ENCODE results near the gene CYP2W1. TPM values are rescaled to one million over a fixed set of nuclear protein-coding genes. Genes with fewer than 3 reads are reported as not detected.
"Not testable (repeated sequence)": the region's sequence is repeated elsewhere in the genome, so short reads cannot be mapped to it uniquely, and the experiment has no call there.

The CYP2W1 gene
- total RNA-seq, 2 donors from 2014 or later = 3.1 to 4.0 TPM

DNA sequence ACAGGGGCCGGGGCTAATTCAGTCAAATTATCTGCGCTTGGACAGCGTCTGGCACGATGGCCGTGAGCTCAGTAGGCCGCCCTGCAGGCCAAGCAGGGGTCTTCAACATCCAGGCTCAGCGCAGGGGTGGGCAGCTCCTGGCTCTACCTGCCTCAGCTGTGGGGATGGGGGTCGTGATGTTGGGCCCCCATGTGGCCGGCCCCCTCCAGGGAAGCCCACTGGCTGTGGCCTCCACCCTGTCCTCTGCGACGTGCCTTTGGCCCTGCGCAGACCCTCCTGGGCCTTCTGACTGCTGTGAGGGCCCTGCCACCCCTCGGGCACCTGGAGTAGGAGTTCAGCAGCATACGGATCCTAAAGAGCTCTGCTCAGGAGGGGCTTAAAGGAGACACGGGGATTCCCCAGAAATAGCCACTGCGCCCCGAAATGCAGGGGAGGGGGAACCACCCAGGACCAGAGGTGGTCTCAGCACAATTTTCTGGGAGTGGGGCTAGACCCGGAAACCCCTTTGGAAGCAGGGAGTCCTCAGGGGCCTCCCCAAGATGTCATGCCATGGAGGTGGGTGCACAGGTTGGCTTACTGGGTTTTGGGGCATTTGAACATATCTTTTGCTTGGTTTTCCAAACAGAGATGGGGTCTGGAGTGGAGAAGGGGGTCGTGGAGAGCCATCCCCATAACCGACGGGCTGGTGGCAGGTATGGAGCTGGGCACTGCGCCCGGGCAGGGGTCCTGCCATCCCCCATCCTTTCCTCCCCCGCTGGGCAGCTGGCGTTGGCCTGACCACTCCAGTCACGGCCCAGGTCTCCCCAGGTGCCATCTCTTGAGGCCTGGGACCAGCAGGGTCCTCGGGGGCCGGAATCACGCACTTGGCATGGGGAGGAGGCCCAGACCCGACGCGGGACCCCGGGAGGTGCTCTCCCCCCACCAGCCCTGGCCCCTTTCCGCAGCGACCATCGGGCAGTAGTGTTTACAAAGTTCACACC is 24.5 kb upstream of the CYP2W1 start:
- 69% methylated on average over 36 of the region's 36 CpGs for whole genome bisulfite sequencing
- H3K27ac ChIP-seq = no peak overlapping the region
- no peaks in the 10 kb centered on the region for H3K9me3 ChIP-seq
- TF ChIP-seq CTCF (IDR thresholded peaks at IDR 0.05) = no peak
- no peak for TF ChIP-seq POLR2A (IDR thresholded peaks at IDR 0.05)
- no peak for TF ChIP-seq POLR2AphosphoS5 (IDR thresholded peaks at IDR 0.05)
- peaks cover 3% of the 10 kb centered on the region for H3K4me1 ChIP-seq (replicated peaks)
- H3K4me3 ChIP-seq = no peak overlapping the region
- DNase-seq (ENCODE audit: low spot score) = no peak
- intact Hi-C loops (cut with DNase I) = no loop called here
- no peaks in the 10 kb centered on the region for H3K27me3 ChIP-seq (replicated peaks; ENCODE audit: insufficient read depth)
- H3K36me3 ChIP-seq = no peaks in the 10 kb centered on the region

DNA sequence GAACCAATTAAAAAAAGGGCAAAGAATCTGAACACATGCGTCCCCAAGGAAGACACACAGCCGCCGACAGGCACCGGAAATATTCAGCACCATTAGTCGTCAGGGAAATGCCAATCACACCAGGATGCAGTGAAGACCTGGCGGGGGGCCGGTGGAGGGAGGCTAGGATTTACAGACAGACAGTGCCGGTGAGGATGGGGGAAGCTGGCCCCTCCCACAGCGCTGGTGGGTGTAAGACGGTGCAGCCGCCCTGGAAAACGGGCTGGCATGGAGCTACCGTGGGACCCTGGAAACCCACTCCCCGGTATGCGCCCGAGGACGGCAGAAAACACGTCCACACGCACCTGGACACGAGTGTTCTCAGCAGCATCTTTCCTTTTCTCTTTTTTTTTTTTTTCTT is 23.7 kb upstream of the CYP2W1 start:
- Histone ChIP-seq H3K9me3 (no peaks in the 10 kb centered on the region), H3K4me1 (replicated peaks) (no peaks in the 10 kb centered on the region), H3K4me3 (no peak overlapping the region), H3K27me3 (replicated peaks; ENCODE audit: insufficient read depth) (no peaks in the 10 kb centered on the region), H3K27ac (no peak overlapping the region), H3K36me3 (no peaks in the 10 kb centered on the region)
- TF ChIP-seq CTCF (IDR thresholded peaks at IDR 0.05) (no peak), POLR2A (IDR thresholded peaks at IDR 0.05) (no peak), POLR2AphosphoS5 (IDR thresholded peaks at IDR 0.05) (no peak)
- 67% methylated on average over 20 of the region's 20 CpGs for WGBS
- DNase-seq (ENCODE audit: low spot score) = no peak
- intact Hi-C loops (cut with DNase I) = no loop called here

DNA sequence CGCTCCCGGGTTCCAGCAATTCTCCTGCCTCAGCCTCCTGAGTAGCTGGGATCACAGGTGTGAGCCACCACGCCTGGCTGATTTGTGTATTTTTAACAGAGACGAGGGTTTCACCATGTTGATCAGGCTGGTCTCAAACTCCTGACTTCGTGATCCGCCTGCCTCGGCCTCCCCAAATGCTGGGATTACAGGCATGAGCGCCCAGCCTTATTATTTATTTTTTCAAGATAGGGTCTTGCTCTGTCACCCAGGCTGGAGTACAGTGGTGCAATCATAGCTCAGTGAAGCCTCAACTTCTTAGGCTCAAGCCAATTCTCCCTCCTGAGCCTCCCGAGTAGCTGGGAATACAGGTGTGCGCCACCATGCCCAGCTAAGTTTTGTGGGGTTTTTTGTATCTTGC is 23.2 kb upstream of the CYP2W1 start:
- 89% methylated on average over 10 of the region's 10 CpGs for WGBS

DNA sequence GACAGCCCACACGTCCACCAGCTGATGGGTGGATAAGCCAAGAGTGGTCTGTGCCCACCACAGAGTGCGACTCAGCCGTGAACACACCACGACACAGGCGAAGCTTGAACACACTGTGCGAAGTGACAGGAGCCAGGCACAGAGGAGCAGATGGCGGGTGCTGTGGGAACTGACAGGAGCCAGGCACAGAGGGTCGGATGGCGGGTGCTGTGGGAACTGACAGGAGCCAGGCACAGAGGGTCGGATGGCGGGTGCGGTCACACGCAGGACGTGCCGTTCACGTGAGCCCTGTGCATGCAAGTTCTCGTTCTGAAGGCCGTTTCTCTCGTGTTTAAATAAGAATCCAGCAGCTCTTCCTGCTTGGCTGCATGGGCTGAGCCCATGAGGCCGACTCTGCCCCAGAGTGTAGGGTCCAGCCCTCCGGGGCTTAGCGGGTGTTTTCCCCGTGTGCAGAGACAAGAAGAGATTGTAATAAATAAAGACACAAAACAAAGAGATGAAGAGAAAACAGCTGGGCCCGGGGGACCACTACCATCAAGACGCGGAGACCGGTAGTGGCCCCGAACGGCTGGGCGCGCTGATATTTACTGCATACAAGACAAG is 22.6 kb upstream of the CYP2W1 start:
- DNase-seq (ENCODE audit: low spot score) = no peak
- 71% methylated on average over 30 of the region's 31 CpGs for WGBS
- Histone ChIP-seq H3K4me1 (replicated peaks) (no peaks in the 10 kb centered on the region), H3K36me3 (no peaks in the 10 kb centered on the region), H3K27me3 (replicated peaks; ENCODE audit: insufficient read depth) (no peaks in the 10 kb centered on the region), H3K27ac (no peak overlapping the region), H3K9me3 (no peaks in the 10 kb centered on the region), H3K4me3 (no peak overlapping the region)
- TF ChIP-seq POLR2A (IDR thresholded peaks at IDR 0.05) (no peak), POLR2AphosphoS5 (IDR thresholded peaks at IDR 0.05) (no peak), CTCF (IDR thresholded peaks at IDR 0.05) (no peak)
- intact Hi-C loops (cut with DNase I) = no loop called here

More for the DNA sequence above, 23.2 kb upstream of the CYP2W1 start:
- H3K4me1 ChIP-seq (replicated peaks); DNase-seq (ENCODE audit: low spot score); H3K27me3 ChIP-seq (replicated peaks; ENCODE audit: insufficient read depth); H3K36me3 ChIP-seq; H3K27ac ChIP-seq; intact Hi-C loops (cut with DNase I); H3K4me3 ChIP-seq; H3K9me3 ChIP-seq: not testable (repeated sequence)

GRCh38 chr7:960972-961371 is 22.0 kb upstream of the CYP2W1 start:
- H3K27ac ChIP-seq; H3K4me3 ChIP-seq; intact Hi-C loops (cut with DNase I); H3K4me1 ChIP-seq (replicated peaks); H3K27me3 ChIP-seq (replicated peaks; ENCODE audit: insufficient read depth); H3K9me3 ChIP-seq; DNase-seq (ENCODE audit: low spot score); H3K36me3 ChIP-seq: not testable (repeated sequence)
- WGBS = 53% methylated on average over 13 of the region's 13 CpGs

All from prostate gland (tissue), 2 donors.